Stimulated activated CD4-positive, alpha-beta T cell treated with anti-CD3 and anti-CD28 coated beads, Interleukin-12 subunit alpha, Interleukin-12 subunit beta, amount 100 ng/mL, for 24 hours (primary cell): Measurements from ENCODE around the gene MAPK8IP1.
A peak's percentile ranks its signal among the peaks of the same experiment; 100 is the strongest.

Experiments
- DNase-seq, 2 experiments: peaks; one replicate each; pipeline ENCODE4 v3.0.0-alpha.2; 2020; ENCODE audit warnings: low read depth in 2 of 2

The MAPK8IP1 gene

GRCh38 chr11:45909594-45910475 is 24.4 kb downstream of the MAPK8IP1 start:
- no peak for DNase-seq

DNA sequence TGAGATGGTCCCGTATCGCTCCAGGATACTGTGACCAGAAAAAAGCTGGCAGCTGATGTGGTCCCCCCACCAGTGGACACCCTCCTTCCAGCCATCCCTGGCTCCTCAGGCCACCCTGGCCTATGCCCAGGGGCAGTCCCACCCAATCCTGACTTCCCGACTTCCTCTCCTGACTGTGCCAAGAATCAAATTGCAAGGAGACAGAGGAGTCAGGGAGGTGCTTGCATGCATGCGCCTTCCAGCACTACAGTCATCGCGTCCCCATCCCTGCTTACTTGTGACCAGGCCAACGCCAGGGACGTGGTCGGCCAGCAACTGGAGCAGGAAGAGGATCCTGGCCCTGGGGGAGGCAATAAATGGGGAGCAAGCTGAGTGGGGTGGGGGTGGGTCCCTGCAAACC is 25.2 kb downstream of the MAPK8IP1 start:
- no peak for DNase-seq

GRCh38 chr11:45913514-45913913 is 28.1 kb downstream of the MAPK8IP1 start:
- DNase-seq: no peak

- no peak for DNase-seq
These were observed 28.6 kb downstream of the MAPK8IP1 start for GRCh38 chr11:45913942-45914635.

GRCh38 chr11:45915446-45915845 is 30.0 kb downstream of the MAPK8IP1 start:
- no peak for DNase-seq

DNA sequence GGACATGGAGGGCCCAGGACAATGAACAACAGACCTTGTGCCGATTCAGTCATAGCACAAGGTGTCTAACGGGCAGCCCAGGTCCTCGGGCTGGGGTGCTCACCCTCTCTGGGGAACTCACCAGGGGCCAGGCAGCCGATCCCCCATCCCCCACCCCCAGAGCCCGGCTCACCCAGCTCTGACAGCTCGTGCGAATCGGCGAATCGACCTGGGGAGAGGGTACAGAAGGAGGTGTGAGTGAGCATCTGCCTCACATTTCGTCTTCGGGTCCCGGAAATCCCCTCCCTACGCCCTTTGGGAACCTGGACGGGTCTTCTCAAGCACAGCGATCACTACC is 31.8 kb downstream of the MAPK8IP1 start:
- no peak for DNase-seq

GRCh38 chr11:45917623-45918330 is 32.3 kb downstream of the MAPK8IP1 start, which contains the start of gene PEX16:
Gene PEX16 (minus strand): TSS chr11:45917877. CDS start chr11:45917811, 66 bp downstream.
- peak; percentile 89 to 92 for DNase-seq

- peak in 1 of 2 experiments; percentile 69 for DNase-seq
These were observed 33.0 kb downstream of the MAPK8IP1 start for GRCh38 chr11:45918331-45918941.

DNA sequence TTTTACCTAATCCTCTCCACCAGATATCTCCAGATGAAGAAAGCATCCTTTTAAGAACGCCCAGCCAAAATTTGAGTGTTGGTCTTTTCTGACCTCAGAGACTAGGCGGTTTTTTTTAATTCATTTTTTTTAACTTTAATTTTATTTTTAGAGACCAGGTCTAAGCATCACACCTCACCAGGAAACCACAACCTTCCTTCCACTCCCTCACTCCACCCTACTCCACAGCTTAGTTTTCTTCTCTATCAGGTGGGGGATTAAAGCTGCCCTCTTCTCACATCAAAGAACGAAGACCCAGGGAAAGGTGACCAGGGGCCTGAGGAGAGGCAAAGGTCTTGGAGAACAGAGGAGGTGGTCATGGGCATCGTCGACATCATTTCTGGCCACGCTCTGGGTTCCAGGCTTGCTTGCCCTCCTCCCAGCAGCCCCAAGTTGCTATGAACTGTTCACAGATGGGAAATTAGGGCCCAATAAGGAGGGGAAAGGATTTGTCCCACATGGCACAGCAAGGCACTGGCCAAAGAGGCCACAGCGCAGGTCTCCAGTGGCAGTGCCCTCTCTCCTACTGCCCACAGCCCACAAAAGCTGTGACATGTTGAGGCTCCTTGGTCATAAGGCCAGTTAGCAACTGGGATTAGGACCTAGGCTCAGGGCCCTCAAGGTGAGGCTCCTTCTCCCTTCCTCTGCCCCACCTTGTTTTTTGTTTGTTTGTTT is 33.7 kb downstream of the MAPK8IP1 start:
- DNase-seq: no peak

GRCh38 chr11:45919806-45920530 is 34.5 kb downstream of the MAPK8IP1 start:
- DNase-seq: no peak

GRCh38 chr11:45920531-45921477 is 35.4 kb downstream of the MAPK8IP1 start:
- no peak for DNase-seq

- DNase-seq: no peak
These were observed 36.3 kb downstream of the MAPK8IP1 start for GRCh38 chr11:45921561-45922424.

GRCh38 chr11:45922425-45923082 is 37.1 kb downstream of the MAPK8IP1 start, which contains the start of gene LARGE2:
Gene LARGE2 (plus strand): TSS chr11:45922656. CDS start chr11:45922883, 227 bp downstream.
- no peak for DNase-seq

GRCh38 chr11:45924036-45924915 is 38.8 kb downstream of the MAPK8IP1 start:
- DNase-seq: no peak

GRCh38 chr11:45924927-45925326 is 39.5 kb downstream of the MAPK8IP1 start:
- DNase-seq: no peak

GRCh38 chr11:45925550-45925949 is 40.1 kb downstream of the MAPK8IP1 start:
- DNase-seq: no peak

- no peak for DNase-seq
These were observed 40.5 kb downstream of the MAPK8IP1 start for GRCh38 chr11:45926001-45926401.
